ENCODE measurements around the gene ZFHX3. TPM values are rescaled to one million over a fixed set of nuclear protein-coding genes. Genes with fewer than 3 reads are reported as not detected.

Gene ZFHX3
- total RNA-seq, 1 donor from 2014 or later, result 2.3 TPM

DNA sequence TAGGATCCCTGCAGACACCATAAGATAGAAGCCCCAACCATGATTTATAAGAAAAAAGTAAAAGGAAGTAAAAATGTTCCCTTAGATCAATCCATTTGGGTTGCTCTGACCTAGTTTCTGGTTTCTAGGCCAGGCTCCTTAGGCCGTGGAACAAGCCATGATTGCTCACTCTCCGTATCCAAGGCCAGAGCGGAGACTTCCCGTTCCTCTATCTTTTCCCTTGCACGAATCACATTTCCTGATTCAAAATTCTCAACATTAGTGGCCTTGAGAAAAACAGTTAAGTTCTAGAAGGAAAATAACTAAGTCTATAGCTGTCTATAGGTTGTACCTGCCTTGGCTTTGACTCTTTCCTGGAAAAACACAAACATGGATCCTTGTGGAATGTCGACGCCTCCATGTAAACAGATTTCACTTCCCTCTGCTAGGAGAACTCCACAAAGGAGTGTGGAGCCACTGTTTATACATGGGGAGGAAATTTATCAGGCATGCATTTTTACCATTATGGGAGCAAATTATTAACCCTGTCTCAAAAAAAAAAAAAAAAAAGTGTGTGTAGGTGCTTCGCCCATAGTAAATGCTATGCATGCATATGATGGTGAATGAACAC, 149.6 kb downstream of the ZFHX3 start:
- DNase-seq, result no peak

DNA sequence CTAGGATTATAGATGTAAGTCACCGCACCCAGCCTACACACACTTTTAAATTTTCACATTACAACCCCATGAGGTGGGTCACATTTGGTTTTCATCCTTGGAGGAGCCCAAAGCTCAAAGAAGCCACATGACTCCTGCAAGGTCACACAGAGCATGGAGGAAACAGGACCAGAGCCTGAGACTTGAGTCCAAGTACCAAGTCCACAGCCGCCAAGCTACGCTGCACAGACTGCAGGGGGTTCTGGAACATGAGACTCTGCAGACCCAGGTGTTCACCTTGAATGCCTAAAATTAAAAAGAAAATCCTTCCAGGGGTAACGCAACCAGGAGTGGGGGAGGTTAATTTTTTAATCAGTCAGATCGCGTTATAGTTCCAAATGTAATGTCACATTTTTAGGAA, 150.2 kb downstream of the ZFHX3 start:
- DNase-seq, result no peak

DNA sequence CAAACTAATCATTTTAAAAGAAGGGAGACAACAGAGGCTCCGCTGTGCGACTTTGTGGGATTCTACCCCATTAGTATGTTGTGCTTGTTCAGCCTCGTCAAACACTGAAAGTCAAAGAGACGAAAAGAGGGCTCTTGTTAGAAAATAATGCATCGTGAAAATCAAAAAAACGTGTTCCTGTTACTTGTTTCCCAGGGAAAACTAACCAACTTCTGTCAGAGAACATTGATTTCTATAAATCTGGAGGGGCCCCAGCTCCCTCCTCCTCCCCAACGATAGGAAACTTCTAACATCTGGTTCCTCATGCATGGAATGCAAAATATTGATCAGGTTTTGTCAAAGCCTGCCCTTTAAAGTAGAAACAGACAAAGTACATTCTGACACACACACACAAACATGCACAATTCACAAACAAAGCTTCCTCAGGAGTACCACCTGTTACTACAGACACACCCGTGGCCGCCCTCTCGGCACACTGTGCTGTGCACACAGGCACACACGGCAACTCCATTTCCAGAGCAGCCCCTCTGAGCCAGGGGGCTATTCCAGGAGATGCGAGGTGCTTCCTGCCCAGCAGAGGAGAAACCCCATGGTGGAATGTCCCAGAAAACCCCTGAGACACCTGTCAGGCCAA, 151.3 kb downstream of the ZFHX3 start:
- DNase-seq, result no peak

DNA sequence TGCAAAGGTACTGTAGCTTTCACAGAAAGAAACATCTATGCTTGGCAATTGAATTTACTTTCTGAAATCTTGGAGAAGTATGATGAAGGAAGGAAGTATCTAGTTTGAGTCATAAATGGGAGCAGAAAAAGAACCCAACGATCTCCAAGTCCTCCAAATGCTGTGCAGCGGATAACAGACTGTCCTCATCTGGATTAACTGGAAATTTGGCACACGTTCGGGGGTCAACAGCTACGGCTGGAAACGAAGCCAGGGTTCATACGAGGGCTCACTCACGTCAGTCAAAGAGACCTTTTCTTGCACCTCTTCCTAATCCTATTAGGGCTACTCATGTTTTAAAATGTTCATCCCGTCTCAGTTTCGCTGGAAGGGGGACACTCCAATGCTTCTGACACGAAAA, 152.0 kb downstream of the ZFHX3 start:
- DNase-seq, result no peak

DNA sequence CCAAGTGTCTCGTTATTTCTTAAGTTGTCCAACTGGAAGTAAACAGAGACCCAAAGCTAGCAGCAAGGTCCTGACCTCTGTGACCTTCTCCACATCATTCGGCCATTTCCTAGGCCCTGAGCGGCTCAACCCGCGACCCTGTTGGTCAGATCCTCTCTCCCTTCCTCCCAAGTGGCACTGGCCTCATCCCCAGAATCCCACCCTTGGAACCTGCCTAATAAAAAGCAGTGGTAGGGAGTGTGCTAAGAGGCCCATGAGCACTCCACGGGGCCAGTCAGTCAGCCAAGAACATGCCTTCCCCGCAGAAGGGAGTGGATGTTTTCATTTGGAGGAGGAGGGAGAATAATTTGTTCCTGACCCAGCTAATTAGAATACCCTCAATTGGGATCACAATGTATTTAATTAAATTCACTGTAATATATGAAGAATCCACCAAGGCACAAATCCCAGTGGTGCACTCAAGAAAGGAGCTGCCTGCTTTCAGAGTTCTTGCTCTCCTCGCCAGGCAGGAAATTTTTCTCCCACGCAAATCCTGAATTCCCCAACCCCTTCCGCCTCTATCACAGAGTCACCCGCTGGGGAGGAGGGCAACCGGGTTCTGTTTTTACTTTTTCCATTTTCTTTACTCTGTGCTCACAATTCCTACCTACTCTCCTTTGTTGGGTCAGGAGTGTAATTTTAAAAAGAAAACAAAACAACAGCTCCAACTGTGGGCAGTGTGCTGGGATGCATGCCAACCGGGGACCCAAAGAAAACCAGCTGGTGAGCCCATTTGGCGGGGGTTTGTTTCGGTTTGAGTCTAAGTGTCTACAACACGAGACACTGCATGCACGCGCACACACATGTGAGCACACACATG, 153.4 kb downstream of the ZFHX3 start:
- no peak for DNase-seq

DNA sequence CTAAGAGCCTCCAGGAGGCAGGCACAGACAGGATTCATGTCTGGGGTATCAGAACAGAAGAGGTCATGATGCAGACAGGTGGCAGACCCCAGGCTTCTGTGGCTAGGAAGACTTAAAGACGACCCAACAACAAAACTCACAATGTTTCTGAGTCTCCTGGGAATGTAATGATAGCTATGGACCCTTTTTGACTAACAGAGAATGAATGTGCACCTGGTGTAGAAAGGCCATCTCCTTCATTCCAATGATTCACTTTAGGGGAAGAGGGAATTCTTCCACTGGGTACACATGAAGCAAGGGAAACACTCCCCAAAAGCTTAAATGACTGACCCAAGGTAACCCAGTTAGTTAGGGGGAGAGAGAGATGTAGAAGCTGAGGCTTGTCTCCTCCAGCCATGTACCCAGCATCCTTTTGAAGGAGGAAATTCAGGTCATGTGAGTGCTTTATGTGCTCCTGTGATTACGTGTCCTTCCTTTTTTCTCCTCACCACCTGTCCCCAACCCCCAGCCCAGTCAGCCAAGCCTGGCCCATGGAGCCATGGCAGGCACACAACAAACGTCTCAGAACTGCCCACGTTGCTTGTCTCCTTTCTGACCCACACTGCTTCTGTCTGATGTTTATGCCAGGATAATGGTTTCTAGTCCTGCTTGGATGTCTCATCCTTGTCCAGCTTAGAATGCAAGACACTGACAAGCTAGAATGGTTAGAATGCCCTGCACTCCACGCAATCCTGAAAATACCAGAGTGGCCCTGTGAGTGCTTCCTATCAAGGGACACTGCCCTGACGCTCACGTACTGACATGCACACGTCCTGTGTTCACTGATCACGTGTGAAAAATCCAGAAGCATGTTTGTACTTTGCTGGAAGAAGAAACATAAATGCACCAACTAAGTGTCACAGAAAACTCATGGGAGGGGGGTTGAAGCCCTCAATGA, 156.4 kb downstream of the ZFHX3 start:
- DNase-seq, result no peak

DNA sequence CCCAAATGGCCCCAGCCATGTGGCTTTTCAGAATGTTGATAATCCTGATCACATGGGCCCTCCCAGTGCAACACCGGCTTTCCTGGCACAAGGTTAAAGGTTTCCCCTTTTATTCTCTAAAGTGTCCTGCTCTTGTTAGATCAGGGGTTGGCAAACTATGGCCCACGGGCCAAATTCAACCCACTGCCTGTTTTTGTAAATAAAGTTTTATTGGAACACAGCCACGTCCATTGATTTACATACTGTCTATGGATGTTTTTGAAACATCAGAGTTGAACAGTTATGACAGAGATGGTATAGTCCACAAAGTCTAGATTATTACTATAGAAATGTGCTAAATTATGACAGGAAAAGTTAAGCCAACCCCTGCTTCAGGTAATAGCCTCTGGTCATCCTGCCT, 157.3 kb downstream of the ZFHX3 start:
- no peak for DNase-seq

DNA sequence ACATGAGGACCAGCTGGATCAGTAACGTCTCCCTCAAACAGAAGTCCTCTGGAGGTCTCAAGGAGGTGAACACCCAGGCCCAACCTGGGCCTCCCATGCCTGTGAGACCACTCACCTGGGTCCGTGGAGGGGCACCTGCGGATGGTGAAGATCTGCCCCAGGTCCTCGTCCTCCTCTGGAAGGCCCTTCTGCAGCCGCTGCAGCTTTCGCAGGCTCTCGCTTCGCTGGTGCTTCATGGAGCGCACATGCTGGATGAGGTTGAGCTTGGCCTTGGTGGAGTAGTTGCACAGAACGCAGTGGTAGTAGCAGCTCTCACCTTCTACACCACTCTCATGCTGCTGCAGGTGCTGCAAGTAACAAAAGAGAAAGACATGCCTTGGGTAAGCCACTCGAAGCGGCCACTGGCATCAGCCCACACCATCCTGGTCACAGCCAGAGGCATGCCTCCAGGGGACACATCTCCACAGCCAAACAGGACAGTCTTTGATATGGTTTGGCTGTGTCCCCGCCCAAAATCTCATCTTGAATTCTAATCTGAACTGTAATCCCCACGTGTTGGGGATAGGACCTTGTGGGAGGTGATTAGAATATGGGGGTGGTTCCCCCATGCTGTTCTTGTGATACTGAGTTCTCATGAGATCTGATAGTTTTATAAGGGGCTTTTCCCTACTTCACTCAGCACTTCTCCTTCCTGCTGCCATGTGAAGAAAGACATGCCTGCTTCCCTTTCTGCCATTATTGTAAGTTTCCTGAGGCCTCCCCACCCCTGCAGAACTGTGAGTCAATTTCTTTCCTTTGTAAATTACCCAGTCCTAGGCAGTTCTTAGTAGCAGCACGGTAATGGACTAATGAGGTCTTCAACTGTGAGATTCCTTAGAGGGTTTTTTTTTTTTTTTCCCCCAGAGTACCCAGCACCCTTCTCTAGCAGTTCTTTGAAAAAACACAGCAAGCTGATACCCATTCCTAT, 158.0 kb downstream of the ZFHX3 start:
- no peak for DNase-seq

DNA sequence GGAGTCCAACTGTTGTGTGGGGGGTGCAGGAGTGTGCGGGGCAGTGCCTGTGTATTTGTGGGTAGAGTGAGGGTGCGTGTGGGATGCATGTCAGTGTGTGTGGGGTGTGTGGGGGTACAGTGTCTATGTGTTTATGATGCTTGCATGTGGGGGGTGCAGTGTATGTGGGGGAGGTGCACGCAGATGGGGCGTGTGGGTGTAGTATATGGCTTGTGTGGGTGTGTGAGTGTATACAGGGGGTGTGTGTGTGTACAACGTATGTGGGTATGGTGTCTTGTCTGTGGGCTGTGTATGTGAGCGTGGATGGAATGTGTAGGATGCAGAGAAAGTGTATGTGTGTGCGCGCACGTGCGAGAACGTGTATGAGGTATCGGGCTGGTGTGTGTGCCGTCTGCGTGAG, 160.4 kb downstream of the ZFHX3 start:
- DNase-seq, result no peak

DNA sequence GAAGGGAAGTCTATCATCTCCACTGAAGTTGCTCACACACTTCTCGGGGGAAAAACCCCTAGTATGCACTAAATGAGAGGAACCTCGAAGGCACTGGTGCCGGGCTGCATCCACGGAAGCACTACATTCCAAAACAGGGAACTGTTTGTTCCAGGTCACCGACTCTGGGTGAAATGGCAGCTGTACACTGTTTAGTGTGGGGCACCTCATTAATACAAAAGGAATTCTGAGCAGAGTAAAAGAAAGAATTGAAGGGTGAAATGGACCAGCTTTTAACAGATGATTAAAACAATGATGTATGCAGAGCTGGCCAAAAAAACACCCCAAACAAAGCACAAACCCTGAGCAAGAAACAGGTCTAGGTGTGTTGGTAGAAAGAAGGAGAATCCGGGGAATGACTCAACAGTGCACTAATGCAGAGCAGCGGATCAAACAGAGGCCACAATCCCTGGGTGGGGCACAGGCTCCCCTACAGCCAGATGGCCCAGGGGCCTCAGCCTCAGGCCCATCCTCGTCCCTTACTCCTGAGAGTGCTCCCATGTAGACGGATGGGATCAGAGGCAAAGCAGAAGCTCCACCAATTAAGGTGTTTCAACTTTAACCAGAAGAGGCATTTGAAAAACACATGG, 161.5 kb downstream of the ZFHX3 start:
- no peak for DNase-seq

DNA sequence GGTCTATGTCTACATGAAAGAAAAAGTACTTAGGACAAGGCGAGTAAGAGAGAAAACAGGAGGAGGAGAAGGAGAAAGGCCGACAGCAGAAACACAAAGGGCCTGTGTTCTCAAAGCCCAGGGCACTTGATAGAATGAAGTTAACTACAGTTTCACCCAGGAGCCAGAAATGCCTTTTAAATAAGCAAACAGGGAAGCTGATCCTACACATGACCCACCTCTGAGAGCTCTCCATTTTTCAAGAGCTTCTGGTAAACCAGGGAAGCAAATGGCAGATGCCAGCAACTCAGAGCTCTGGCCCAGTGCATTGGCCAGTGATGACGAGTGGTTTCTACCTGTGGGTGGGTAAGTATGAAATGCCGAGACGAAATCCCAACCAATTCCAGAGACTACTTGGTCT, 163.4 kb downstream of the ZFHX3 start:
- DNase-seq, result no peak

DNA sequence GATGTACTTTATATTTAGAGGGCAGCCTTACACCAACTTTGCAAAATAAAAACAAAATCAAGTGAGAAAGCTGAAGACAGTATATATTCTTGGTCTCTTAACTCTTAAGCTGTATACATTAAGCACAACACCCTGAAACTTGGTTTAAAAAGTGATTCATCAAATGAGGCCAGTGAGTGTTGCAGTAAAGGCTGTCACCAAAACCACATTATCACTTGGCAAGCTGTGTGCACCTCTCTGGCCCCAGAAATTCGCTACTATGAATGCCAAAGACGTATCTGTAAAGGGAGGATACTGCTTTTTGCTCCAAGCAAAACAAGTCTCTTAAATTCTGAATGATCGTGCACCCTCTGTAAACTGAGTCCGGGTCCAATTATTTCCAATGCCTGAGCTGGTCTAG, 163.9 kb downstream of the ZFHX3 start:
- DNase-seq, result no peak

DNA sequence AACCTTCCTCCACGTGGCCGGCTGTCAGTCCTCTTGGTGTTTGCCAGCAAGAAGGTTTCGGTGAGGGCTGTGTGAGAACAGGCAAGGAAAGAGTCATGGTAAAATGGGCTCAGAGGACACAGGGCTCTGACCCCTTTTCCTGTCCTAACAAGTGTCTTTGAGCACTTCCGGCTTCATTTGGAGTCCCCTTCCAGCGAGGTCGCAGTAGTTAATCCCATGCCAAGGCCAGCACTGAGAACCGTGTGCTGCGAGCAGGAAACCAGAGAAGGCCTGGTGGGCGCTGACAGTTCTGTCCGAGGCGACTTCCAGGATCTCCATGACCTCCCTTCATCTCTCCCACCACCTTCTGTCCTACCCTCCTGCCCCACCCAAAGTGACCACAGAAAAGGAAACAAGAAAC, 168.1 kb downstream of the ZFHX3 start:
- no peak for DNase-seq

DNA sequence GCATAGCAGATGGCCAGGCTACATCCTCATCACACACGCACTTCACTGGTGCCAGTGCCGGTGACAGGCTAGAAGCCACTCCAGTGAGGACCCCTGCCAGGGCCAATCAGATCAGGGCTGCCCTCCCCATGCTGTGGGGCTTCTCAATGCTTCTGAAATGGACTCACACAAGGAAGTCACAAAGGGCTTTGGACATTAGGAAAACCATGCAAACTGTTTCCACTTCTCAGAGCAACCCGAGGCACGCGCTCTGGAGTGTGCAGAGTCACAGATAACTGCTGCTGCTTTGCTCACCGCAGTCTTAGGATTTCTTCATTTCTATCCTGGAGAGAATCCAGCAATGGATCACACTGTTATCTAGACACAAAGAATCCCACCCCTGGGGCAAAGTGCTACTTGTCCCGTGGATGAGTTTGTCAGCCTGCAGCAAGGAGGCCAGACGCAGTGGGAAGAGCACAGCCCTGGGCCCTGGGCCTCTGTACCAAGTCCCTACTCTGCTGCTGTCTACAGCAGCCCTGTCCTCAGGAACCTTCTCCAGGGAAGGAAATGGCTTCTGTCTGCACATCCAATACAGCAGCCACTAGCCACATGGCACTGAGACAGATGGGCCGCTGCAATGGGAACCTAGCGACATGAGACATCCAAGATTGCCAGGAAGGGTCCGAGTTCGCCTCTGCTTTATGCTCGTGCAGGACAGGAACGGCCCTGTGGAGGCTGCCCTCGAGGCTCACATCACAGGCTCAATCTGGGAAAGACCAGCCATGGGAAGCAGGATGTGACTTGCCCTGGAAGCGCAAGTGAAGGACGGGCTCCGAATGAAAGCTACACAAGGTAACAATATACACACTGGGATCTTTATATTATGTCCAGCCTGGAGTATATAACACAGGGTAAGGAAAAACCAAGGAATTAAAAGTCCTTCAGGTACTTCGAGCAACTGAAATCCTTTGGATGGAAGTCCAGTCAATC, 169.3 kb downstream of the ZFHX3 start:
- DNase-seq, result no peak

DNA sequence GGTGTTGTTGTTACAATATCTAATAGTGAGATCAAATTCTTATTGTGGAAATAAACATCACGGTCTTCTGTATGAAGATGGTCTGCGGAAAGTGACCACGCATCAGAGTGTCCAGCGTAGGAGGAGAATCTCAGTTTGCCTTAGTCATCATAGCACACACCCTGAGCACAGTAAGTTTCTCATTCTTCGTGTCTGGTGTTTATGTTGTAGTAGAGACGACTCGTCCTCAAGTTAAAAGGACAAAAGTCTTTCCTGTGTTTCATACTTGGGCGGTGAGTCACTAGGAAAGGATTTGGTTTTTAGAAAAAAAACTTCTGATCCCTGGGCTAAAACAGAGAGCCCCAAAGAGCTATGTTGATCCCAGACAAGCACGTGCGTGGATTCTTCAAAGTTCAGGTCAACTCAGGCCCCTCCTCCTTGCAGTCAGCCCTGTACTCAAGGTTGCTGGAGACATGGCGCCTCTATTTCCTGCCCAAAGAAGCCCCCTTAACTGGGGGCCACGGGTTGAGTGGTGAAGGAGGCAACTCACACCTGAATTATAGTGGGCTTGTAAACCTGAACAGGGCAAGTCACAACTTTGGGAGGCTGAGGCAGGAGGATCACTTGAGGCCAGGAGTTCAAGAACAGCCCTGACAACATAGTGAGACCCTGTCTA, 170.4 kb downstream of the ZFHX3 start:
- DNase-seq, result no peak

DNA sequence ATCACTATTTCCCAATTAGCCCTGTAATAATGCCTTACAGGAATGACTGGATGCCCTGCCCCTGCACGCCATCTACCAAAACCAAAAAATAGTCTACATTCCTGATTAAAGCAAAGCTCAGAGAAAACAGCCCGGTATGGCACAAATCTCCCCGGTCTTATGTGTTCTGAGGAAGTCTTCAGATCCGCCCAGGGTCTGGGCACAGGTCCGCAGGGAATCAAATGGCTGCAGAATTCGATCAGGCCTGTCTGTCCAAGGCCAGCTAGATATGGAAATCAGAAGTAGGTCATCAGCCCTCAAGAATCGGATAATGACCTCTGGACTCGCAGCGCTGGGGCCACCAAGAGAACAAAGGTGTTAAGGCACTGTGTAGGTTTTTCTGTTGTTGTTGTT, 171.0 kb downstream of the ZFHX3 start:
- no peak for DNase-seq

DNA sequence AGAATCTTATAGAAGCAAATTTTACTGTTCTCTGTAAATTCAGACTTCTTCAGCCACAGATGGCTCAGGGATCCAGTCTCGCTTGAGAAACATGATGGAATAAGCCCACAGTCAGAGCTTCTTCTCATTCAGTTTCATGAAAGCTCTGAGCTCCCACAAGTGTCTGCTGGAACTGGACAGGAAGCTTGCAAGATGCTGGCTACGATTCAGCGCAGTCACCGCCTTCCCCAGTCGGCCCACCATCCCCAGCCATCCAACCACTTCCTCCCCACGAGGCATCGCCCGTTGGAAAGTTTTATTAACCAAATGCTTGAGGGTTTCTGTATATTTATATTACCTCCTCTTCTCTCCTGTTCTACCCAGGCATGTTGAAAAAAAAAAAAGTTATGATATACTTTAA, 171.7 kb downstream of the ZFHX3 start:
- DNase-seq, result no peak

DNA sequence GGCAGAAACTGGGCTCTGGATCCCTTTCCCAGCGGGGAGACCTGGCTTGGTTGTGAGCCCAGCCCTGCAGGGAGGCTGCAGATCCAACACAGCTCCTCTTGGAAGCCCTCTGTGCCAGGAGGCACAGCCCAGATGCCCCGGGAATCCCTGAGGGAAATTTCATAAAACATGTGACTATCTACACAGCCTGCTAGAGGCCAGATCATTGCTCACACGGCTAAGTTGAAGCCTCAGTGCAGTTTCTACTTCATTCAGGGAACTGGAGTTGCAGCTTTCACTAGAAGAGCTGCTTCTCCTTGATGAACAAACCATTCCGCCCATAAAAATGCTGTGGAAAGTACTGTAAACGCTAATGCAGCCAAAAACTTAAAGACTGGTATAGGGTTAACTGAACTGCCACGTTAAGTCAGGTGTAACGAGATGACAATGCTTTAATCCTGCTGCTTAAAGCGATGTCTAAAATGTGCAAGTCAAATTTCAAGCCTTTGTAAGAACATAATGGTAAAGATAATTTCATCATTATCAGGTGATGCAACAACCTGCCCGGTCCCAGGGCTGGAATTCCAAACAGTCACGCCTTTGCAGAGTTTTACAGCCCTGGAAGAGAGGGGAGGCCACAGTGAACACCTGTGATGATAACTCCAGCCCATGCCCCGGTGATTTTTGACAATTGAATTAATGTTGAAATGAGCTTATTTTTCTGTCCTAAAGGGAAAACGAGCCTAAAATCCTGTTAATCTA, 172.5 kb downstream of the ZFHX3 start:
- no peak for DNase-seq

Data from occipital lobe (tissue), 2 donors.